HepG2 (cell line): ENCODE measurements around the gene PYY.

Experiments used
- CTCF ChIP-seq: sonication (generic); formaldehyde crosslinking; IDR thresholded peaks from 2 replicates; pipeline ENCODE4 v1.5.0; 2020; ENCODE audit warnings: mild to moderate bottlenecking, missing genetic modification reagents, moderate library complexity
- HOXA7 ChIP-seq: sonication (generic); formaldehyde crosslinking; IDR thresholded peaks from 2 replicates; pipeline ENCODE4 v1.8.1; 2022; ENCODE audit warnings: mild to moderate bottlenecking, missing genetic modification reagents, moderate library complexity
- PHF21A ChIP-seq: sonication (generic); formaldehyde crosslinking; IDR thresholded peaks from 2 replicates; pipeline ENCODE4 v1.5.0; 2020; ENCODE audit warnings: mild to moderate bottlenecking, missing genetic modification reagents
- REXO4 ChIP-seq: sonication (generic); formaldehyde crosslinking; IDR thresholded peaks from 2 replicates; pipeline ENCODE4 v1.8.0; 2022; ENCODE audit warnings: missing genetic modification reagents, mild to moderate bottlenecking, borderline replicate concordance
- STAT5B ChIP-seq: sonication (generic); formaldehyde crosslinking; IDR thresholded peaks from 2 replicates; pipeline ENCODE4 v1.4.0; 2020; ENCODE audit warnings: missing genetic modification reagents
- TP53 ChIP-seq: sonication (generic); formaldehyde crosslinking; conservative IDR thresholded peaks from 2 replicates; pipeline ENCODE4 v1.4.0; 2020; ENCODE audit warnings: missing genetic modification reagents

- TF ChIP-seq TP53 (CRISPR knock-in tag) = no peak
- no peak for TF ChIP-seq REXO4
- no peak for TF ChIP-seq HOXA7
- no peak for TF ChIP-seq CTCF
- no peak for TF ChIP-seq STAT5B
- TF ChIP-seq PHF21A (CRISPR knock-in tag) = no peak
Measured at GRCh38 chr17:43958748-43959352, 5.1 kb upstream of the PYY start.
